ENCODE data around the gene RDH14. TPM values are rescaled to one million over a fixed set of nuclear protein-coding genes. Genes with fewer than 3 reads are reported as not detected.

The RDH14 gene
- total and polyA plus RNA-seq, 4 donors = 13.3 to 23.9 (median 15.6) TPM

- no peaks in the 10 kb centered on the region for H3K36me3 ChIP-seq (ENCODE audit: control insufficient read depth in 4 of 4, insufficient read depth in 3 of 4, low read depth in 1 of 4, low read length in 3 of 4)
- peaks cover 3 to 24% (median 19%) of the 10 kb centered on the region in 4 donors for H3K4me1 ChIP-seq (ENCODE audit: control insufficient read depth in 4 of 4, insufficient read depth in 4 of 4, low read length in 3 of 4)
- peak overlapping the region; percentile 14 to 46 for H3K27ac ChIP-seq (ENCODE audit: low read depth in 1 of 2, low read length in 2 of 2)
- no peaks in the 10 kb centered on the region for H3K9me3 ChIP-seq (ENCODE audit: control insufficient read depth in 4 of 4, low read length in 3 of 4)
- WGBS = 42% methylated on average over 11 of the region's 11 CpGs
- H3K4me3 ChIP-seq (ENCODE audit: low read depth in 1 of 3, low read length in 3 of 3) = no peak overlapping the region
- no peak for DNase-seq (ENCODE audit: low spot score)
- H3K27me3 ChIP-seq (ENCODE audit: control insufficient read depth in 4 of 4, insufficient read depth in 4 of 4, low read length in 3 of 4) = no peaks in the 10 kb centered on the region
- peak; percentile 31 to 32 for TF ChIP-seq JUND (IDR thresholded peaks at IDR 0.05)
- peak; percentile 16 to 35 for TF ChIP-seq HNF4A (conservative IDR thresholded peaks at IDR 0.05)
- TF ChIP-seq RAD21 (IDR thresholded peaks at IDR 0.05) = peak in 1 of 2 donors; percentile 46
- peak; percentile 48 for TF ChIP-seq FOXA2 (IDR thresholded peaks at IDR 0.05)
- TF ChIP-seq EGR1 (IDR thresholded peaks at IDR 0.05; ENCODE audit: low read depth in 2 of 2) = no peak
- no peak for TF ChIP-seq YY1 (IDR thresholded peaks at IDR 0.05)
- peak; percentile 12 for TF ChIP-seq ATF3 (IDR thresholded peaks at IDR 0.05)
- TF ChIP-seq RXRA (IDR thresholded peaks at IDR 0.05) = peak; percentile 37 to 50
- no peak overlapping the region for H3K9ac ChIP-seq (ENCODE audit: low read depth in 1 of 2, low read length in 2 of 2)
Observed at GRCh38 chr2:18518116-18519111, 42.0 kb downstream of the RDH14 start.

GRCh38 chr2:18517386-18517785 is 43.1 kb downstream of the RDH14 start:
- no peak overlapping the region for H3K27ac ChIP-seq (ENCODE audit: low read depth in 1 of 2, low read length in 2 of 2)
- 88% methylated on average over 1 of the region's 1 CpG for WGBS
- H3K9me3 ChIP-seq (ENCODE audit: control insufficient read depth in 4 of 4, low read length in 3 of 4) = no peaks in the 10 kb centered on the region
- TF ChIP-seq HNF4G (IDR thresholded peaks at IDR 0.05) (no peak), JUND (IDR thresholded peaks at IDR 0.05) (no peak)
- H3K4me1 ChIP-seq (ENCODE audit: control insufficient read depth in 4 of 4, insufficient read depth in 4 of 4, low read length in 3 of 4) = peaks cover 3 to 24% (median 19%) of the 10 kb centered on the region in 4 donors
- no peaks in the 10 kb centered on the region for H3K36me3 ChIP-seq (ENCODE audit: control insufficient read depth in 4 of 4, insufficient read depth in 3 of 4, low read depth in 1 of 4, low read length in 3 of 4)
- H3K9ac ChIP-seq (ENCODE audit: low read depth in 1 of 2, low read length in 2 of 2) = no peak overlapping the region
- H3K27me3 ChIP-seq (ENCODE audit: control insufficient read depth in 4 of 4, insufficient read depth in 4 of 4, low read length in 3 of 4) = no peaks in the 10 kb centered on the region
- no peak for DNase-seq (ENCODE audit: low spot score)
- H3K4me3 ChIP-seq (ENCODE audit: low read depth in 1 of 3, low read length in 3 of 3) = no peak overlapping the region

- Histone ChIP-seq H3K27me3 (ENCODE audit: control insufficient read depth in 4 of 4, insufficient read depth in 4 of 4, low read length in 3 of 4) (no peaks in the 10 kb centered on the region), H3K36me3 (ENCODE audit: control insufficient read depth in 4 of 4, insufficient read depth in 3 of 4, low read depth in 1 of 4, low read length in 3 of 4) (no peaks in the 10 kb centered on the region), H3K27ac (ENCODE audit: low read depth in 1 of 2, low read length in 2 of 2) (no peak overlapping the region), H3K9me3 (ENCODE audit: control insufficient read depth in 4 of 4, low read length in 3 of 4) (no peaks in the 10 kb centered on the region), H3K4me3 (ENCODE audit: low read depth in 1 of 3, low read length in 3 of 3) (no peak overlapping the region), H3K4me1 (ENCODE audit: control insufficient read depth in 4 of 4, insufficient read depth in 4 of 4, low read length in 3 of 4) (peaks cover 3 to 24% (median 19%) of the 10 kb centered on the region in 4 donors), H3K9ac (ENCODE audit: low read depth in 1 of 2, low read length in 2 of 2) (no peak overlapping the region)
- no peak for TF ChIP-seq EGR1 (IDR thresholded peaks at IDR 0.05; ENCODE audit: low read depth in 2 of 2)
- no peak for DNase-seq (ENCODE audit: low spot score)
- 69% methylated on average over 11 of the region's 11 CpGs for WGBS
Observed at GRCh38 chr2:18516112-18516511, 44.3 kb downstream of the RDH14 start.

GRCh38 chr2:18514526-18515461 is 45.7 kb downstream of the RDH14 start:
- Histone ChIP-seq H3K9ac (ENCODE audit: low read depth in 1 of 2, low read length in 2 of 2) (no peak overlapping the region), H3K27ac (ENCODE audit: low read depth in 1 of 2, low read length in 2 of 2) (no peak overlapping the region), H3K27me3 (ENCODE audit: control insufficient read depth in 4 of 4, insufficient read depth in 4 of 4, low read length in 3 of 4) (no peaks in the 10 kb centered on the region), H3K4me3 (ENCODE audit: low read depth in 1 of 3, low read length in 3 of 3) (no peak overlapping the region), H3K9me3 (ENCODE audit: control insufficient read depth in 4 of 4, low read length in 3 of 4) (no peaks in the 10 kb centered on the region), H3K36me3 (ENCODE audit: control insufficient read depth in 4 of 4, insufficient read depth in 3 of 4, low read depth in 1 of 4, low read length in 3 of 4) (no peaks in the 10 kb centered on the region), H3K4me1 (ENCODE audit: control insufficient read depth in 4 of 4, insufficient read depth in 4 of 4, low read length in 3 of 4) (peaks cover 3 to 19% (median 16%) of the 10 kb centered on the region in 4 donors)
- no peak for DNase-seq (ENCODE audit: low spot score)
- 86% methylated on average over 4 of the region's 4 CpGs for WGBS
- TF ChIP-seq, protein P1, sequence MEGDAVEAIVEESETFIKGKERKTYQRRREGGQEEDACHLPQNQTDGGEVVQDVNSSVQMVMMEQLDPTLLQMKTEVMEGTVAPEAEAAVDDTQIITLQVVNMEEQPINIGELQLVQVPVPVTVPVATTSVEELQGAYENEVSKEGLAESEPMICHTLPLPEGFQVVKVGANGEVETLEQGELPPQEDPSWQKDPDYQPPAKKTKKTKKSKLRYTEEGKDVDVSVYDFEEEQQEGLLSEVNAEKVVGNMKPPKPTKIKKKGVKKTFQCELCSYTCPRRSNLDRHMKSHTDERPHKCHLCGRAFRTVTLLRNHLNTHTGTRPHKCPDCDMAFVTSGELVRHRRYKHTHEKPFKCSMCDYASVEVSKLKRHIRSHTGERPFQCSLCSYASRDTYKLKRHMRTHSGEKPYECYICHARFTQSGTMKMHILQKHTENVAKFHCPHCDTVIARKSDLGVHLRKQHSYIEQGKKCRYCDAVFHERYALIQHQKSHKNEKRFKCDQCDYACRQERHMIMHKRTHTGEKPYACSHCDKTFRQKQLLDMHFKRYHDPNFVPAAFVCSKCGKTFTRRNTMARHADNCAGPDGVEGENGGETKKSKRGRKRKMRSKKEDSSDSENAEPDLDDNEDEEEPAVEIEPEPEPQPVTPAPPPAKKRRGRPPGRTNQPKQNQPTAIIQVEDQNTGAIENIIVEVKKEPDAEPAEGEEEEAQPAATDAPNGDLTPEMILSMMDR (IDR thresholded peaks at IDR 0.05; ENCODE audit: low read depth, low read length, missing input control) = no peak
- no peak for TF ChIP-seq ZBTB33 (IDR thresholded peaks at IDR 0.05)
- TF ChIP-seq RXRA (IDR thresholded peaks at IDR 0.05) = no peak
- TF ChIP-seq RAD21 (IDR thresholded peaks at IDR 0.05) = no peak
- TF ChIP-seq NR2F2 (IDR thresholded peaks at IDR 0.05) = no peak
- no peak for TF ChIP-seq FOXA2 (IDR thresholded peaks at IDR 0.05)
- no peak for TF ChIP-seq TAF1 (conservative IDR thresholded peaks at IDR 0.05)
